Activated CD4-positive, alpha-beta T cell treated with anti-CD3 and anti-CD28 coated beads for 1 hour (primary cell): Measurements from ENCODE around the gene HEPHL1.
"Not testable (repeated sequence)": the region's sequence is repeated elsewhere in the genome, so short reads cannot be mapped to it uniquely, and the experiment has no call there.

Source experiments
- DNase-seq: peaks from one replicate; pipeline ENCODE4 v3.0.0-alpha.2; 2020

Gene HEPHL1

GRCh38 chr11:94089341-94089740 is 68.2 kb downstream of the HEPHL1 start:
- DNase-seq = no peak

- DNase-seq = no peak
Measured at GRCh38 chr11:94090401-94090800, 69.2 kb downstream of the HEPHL1 start.

GRCh38 chr11:94091091-94091490 is 69.9 kb downstream of the HEPHL1 start:
- DNase-seq = no peak

- no peak for DNase-seq
Measured at GRCh38 chr11:94100253-94100652, 79.1 kb downstream of the HEPHL1 start.

- no peak for DNase-seq
Measured at GRCh38 chr11:94103471-94103870, 82.3 kb downstream of the HEPHL1 start.

- no peak for DNase-seq
Measured at GRCh38 chr11:94104734-94105133, 83.6 kb downstream of the HEPHL1 start.

- DNase-seq = no peak
Measured at GRCh38 chr11:94106716-94107115, 85.6 kb downstream of the HEPHL1 start.

- DNase-seq = no peak
Measured at GRCh38 chr11:94107363-94107762, 86.2 kb downstream of the HEPHL1 start.

GRCh38 chr11:94111241-94111640 is 90.1 kb downstream of the HEPHL1 start:
- no peak for DNase-seq

- DNase-seq = no peak
Measured at GRCh38 chr11:94111660-94112059, 90.5 kb downstream of the HEPHL1 start.

- no peak for DNase-seq
Measured at GRCh38 chr11:94112206-94112953, 91.2 kb downstream of the HEPHL1 start.

GRCh38 chr11:94117197-94117574 is 96.0 kb downstream of the HEPHL1 start:
- DNase-seq = no peak

- no peak for DNase-seq
Measured at GRCh38 chr11:94117871-94118270, 96.7 kb downstream of the HEPHL1 start.

- not testable (repeated sequence) for DNase-seq
Measured at GRCh38 chr11:94119676-94120075, 98.5 kb downstream of the HEPHL1 start.

- not testable (repeated sequence) for DNase-seq
Measured at GRCh38 chr11:94120516-94120915, 99.4 kb downstream of the HEPHL1 start.

GRCh38 chr11:94120946-94121345 is 99.8 kb downstream of the HEPHL1 start:
- no peak for DNase-seq

GRCh38 chr11:94125407-94126115 is 104.4 kb downstream of the HEPHL1 start:
- no peak for DNase-seq

GRCh38 chr11:94127638-94128037 is 106.5 kb downstream of the HEPHL1 start:
- no peak for DNase-seq

- DNase-seq = peak; percentile 20
Measured at GRCh38 chr11:94128291-94128745, 107.2 kb downstream of the HEPHL1 start.

- peak; percentile 51 for DNase-seq
Measured at GRCh38 chr11:94128746-94129511, 107.8 kb downstream of the HEPHL1 start, which contains the start of gene PANX1. TSS of gene PANX1 (plus strand) at chr11:94128841. CDS start at chr11:94129313, 472 bp downstream.

GRCh38 chr11:94129512-94130297 is 108.6 kb downstream of the HEPHL1 start:
- no peak for DNase-seq

GRCh38 chr11:94130298-94131046 is 109.3 kb downstream of the HEPHL1 start:
- no peak for DNase-seq
